NAMALWA (cell line): ENCODE data around the gene ZSCAN32.
A peak's percentile ranks its signal among the peaks of the same experiment; 100 is the strongest.

Experiments used
- DNase-seq: peaks from one replicate; pipeline ENCODE4 v3.0.0-alpha.2; 2015; ENCODE audit warnings: low spot score

Gene ZSCAN32

GRCh38 chr16:3400779-3401688 is at the start of gene ZSCAN32, which contains the start of gene ZNF174:
TSS of gene ZSCAN32 (minus strand) at chr16:3401004. CDS start at chr16:3397557, 3,447 bp downstream.
TSS of gene ZNF174 (plus strand) at chr16:3401215. CDS start at chr16:3402005, 790 bp downstream.
- peak; percentile 99 for DNase-seq

- peak; percentile 77 for DNase-seq
Measured at GRCh38 chr16:3444032-3444388, 43.2 kb upstream of the ZSCAN32 start.

- peak; percentile 94 for DNase-seq
Measured at GRCh38 chr16:3443108-3444031, 42.6 kb upstream of the ZSCAN32 start, which contains the start of the genes NAA60 and ZNF597. TSS of gene NAA60 (plus strand) at chr16:3443680. CDS start at chr16:3476228, 32,548 bp downstream. TSS of gene ZNF597 (minus strand) at chr16:3443504. CDS start at chr16:3443153, 351 bp downstream.

GRCh38 chr16:3439637-3440036 is 38.8 kb upstream of the ZSCAN32 start:
- no peak for DNase-seq

GRCh38 chr16:3434373-3434772 is 33.6 kb upstream of the ZSCAN32 start:
- no peak for DNase-seq

GRCh38 chr16:3431779-3432219 is 31.0 kb upstream of the ZSCAN32 start:
- no peak for DNase-seq

- no peak for DNase-seq
Measured at GRCh38 chr16:3413730-3414379, 13.1 kb upstream of the ZSCAN32 start.

- no peak for DNase-seq
Measured at GRCh38 chr16:3408561-3409197, 7.9 kb upstream of the ZSCAN32 start.

GRCh38 chr16:3401719-3402397 is 1.1 kb upstream of the ZSCAN32 start:
- DNase-seq = peak; percentile 35

- no peak for DNase-seq
Measured at GRCh38 chr16:3400446-3400778, 392 bp downstream of the ZSCAN32 start.

GRCh38 chr16:3389663-3390338 is 11.0 kb downstream of the ZSCAN32 start:
- DNase-seq = no peak

- DNase-seq = no peak
Measured at GRCh38 chr16:3388325-3388724, 12.5 kb downstream of the ZSCAN32 start.

GRCh38 chr16:3383045-3383448 is 17.8 kb downstream of the ZSCAN32 start:
- DNase-seq = no peak

- no peak for DNase-seq
Measured at GRCh38 chr16:3377917-3378316, 22.9 kb downstream of the ZSCAN32 start.

- DNase-seq = no peak
Measured at GRCh38 chr16:3375680-3376079, 25.1 kb downstream of the ZSCAN32 start.

GRCh38 chr16:3369073-3369472 is 31.7 kb downstream of the ZSCAN32 start:
- no peak for DNase-seq

GRCh38 chr16:3364774-3365427 is 35.9 kb downstream of the ZSCAN32 start:
- peak; percentile 97 for DNase-seq

GRCh38 chr16:3363793-3364192 is 37.0 kb downstream of the ZSCAN32 start:
- peak; percentile 64 for DNase-seq

- no peak for DNase-seq
Measured at GRCh38 chr16:3362931-3363330, 37.9 kb downstream of the ZSCAN32 start.

GRCh38 chr16:3358871-3359270 is 41.9 kb downstream of the ZSCAN32 start:
- no peak for DNase-seq
